ENCODE data around the gene TBC1D16.

Gene TBC1D16

GRCh38 chr17:79888811-79889634 is 146.6 kb downstream of the TBC1D16 start:
- no peak for DNase-seq (ENCODE audit: low read depth)

- DNase-seq (ENCODE audit: low read depth), result no peak
Measured at GRCh38 chr17:79888009-79888540, 147.6 kb downstream of the TBC1D16 start.

GRCh38 chr17:79887451-79887991 is 148.2 kb downstream of the TBC1D16 start:
- DNase-seq (ENCODE audit: low read depth), result no peak

GRCh38 chr17:79883202-79883601 is 152.5 kb downstream of the TBC1D16 start:
- no peak for DNase-seq (ENCODE audit: low read depth)
